HL-60 (cell line): ENCODE measurements around the gene ESRRB.

Experiments
- TF ChIP-seq, protein P1 (sequence below): IDR thresholded peaks from one replicate; pipeline ENCODE4 v1.5.1; 2011; ENCODE audit warnings: low read length, control low read depth, inconsistent platforms; ENCODE audit not compliant: insufficient read depth
- TF ChIP-seq, protein P2 (sequence below): IDR thresholded peaks from 2 replicates; pipeline ENCODE4 v1.6.1; 2012; ENCODE audit warnings: low read depth; ENCODE audit not compliant: insufficient replicate concordance

- TF ChIP-seq, protein P1, sequence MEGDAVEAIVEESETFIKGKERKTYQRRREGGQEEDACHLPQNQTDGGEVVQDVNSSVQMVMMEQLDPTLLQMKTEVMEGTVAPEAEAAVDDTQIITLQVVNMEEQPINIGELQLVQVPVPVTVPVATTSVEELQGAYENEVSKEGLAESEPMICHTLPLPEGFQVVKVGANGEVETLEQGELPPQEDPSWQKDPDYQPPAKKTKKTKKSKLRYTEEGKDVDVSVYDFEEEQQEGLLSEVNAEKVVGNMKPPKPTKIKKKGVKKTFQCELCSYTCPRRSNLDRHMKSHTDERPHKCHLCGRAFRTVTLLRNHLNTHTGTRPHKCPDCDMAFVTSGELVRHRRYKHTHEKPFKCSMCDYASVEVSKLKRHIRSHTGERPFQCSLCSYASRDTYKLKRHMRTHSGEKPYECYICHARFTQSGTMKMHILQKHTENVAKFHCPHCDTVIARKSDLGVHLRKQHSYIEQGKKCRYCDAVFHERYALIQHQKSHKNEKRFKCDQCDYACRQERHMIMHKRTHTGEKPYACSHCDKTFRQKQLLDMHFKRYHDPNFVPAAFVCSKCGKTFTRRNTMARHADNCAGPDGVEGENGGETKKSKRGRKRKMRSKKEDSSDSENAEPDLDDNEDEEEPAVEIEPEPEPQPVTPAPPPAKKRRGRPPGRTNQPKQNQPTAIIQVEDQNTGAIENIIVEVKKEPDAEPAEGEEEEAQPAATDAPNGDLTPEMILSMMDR: no peak
- TF ChIP-seq, protein P2, sequence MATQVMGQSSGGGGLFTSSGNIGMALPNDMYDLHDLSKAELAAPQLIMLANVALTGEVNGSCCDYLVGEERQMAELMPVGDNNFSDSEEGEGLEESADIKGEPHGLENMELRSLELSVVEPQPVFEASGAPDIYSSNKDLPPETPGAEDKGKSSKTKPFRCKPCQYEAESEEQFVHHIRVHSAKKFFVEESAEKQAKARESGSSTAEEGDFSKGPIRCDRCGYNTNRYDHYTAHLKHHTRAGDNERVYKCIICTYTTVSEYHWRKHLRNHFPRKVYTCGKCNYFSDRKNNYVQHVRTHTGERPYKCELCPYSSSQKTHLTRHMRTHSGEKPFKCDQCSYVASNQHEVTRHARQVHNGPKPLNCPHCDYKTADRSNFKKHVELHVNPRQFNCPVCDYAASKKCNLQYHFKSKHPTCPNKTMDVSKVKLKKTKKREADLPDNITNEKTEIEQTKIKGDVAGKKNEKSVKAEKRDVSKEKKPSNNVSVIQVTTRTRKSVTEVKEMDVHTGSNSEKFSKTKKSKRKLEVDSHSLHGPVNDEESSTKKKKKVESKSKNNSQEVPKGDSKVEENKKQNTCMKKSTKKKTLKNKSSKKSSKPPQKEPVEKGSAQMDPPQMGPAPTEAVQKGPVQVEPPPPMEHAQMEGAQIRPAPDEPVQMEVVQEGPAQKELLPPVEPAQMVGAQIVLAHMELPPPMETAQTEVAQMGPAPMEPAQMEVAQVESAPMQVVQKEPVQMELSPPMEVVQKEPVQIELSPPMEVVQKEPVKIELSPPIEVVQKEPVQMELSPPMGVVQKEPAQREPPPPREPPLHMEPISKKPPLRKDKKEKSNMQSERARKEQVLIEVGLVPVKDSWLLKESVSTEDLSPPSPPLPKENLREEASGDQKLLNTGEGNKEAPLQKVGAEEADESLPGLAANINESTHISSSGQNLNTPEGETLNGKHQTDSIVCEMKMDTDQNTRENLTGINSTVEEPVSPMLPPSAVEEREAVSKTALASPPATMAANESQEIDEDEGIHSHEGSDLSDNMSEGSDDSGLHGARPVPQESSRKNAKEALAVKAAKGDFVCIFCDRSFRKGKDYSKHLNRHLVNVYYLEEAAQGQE: no peak
Observed at GRCh38 chr14:76525106-76525821, 149.3 kb downstream of the ESRRB start.
